Measurements from ENCODE around the gene DPH1.

The DPH1 gene

GRCh38 chr17:1989135-1989534 lies 40.8 kb upstream of the DPH1 start:
- H3K4me3 ChIP-seq (ENCODE audit: control insufficient read depth, low read depth, low read length): peak overlapping the region; percentile 30
- DNase-seq (ENCODE audit: low read depth): peak; percentile 98
- TF ChIP-seq, protein P1, sequence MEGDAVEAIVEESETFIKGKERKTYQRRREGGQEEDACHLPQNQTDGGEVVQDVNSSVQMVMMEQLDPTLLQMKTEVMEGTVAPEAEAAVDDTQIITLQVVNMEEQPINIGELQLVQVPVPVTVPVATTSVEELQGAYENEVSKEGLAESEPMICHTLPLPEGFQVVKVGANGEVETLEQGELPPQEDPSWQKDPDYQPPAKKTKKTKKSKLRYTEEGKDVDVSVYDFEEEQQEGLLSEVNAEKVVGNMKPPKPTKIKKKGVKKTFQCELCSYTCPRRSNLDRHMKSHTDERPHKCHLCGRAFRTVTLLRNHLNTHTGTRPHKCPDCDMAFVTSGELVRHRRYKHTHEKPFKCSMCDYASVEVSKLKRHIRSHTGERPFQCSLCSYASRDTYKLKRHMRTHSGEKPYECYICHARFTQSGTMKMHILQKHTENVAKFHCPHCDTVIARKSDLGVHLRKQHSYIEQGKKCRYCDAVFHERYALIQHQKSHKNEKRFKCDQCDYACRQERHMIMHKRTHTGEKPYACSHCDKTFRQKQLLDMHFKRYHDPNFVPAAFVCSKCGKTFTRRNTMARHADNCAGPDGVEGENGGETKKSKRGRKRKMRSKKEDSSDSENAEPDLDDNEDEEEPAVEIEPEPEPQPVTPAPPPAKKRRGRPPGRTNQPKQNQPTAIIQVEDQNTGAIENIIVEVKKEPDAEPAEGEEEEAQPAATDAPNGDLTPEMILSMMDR (conservative IDR thresholded peaks at IDR 0.05; ENCODE audit: control insufficient read depth, insufficient read depth, low read depth, low read length): no peak

- no peak overlapping the region for H3K4me3 ChIP-seq (ENCODE audit: control insufficient read depth, low read depth, low read length)
- TF ChIP-seq, protein P1 (conservative IDR thresholded peaks at IDR 0.05; ENCODE audit: control insufficient read depth, insufficient read depth, low read depth, low read length): no peak
- DNase-seq (ENCODE audit: low read depth): no peak
These were observed 37.4 kb upstream of the DPH1 start for GRCh38 chr17:1992541-1992940.

DNA sequence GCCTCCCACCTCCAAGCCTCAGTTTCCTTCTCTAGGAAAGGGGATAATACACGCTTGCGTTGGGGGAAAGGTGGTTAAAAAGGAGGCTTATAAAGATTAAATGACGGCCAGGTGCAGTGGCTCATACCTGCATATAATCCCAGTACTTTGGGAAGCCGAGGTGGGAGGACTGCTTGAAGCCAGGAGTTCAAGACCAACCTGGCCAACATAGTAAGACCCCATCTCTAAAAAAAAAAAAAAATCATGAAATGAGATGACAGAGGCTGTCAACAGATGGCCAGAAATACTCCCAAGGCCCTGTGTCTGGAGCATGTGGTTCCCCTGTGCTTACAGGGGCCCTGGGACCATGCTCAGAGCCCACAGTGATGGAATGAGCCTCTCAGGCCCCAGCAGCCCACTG lies 35.2 kb upstream of the DPH1 start:
- no peak for DNase-seq (ENCODE audit: low read depth)
- H3K4me3 ChIP-seq (ENCODE audit: control insufficient read depth, low read depth, low read length): no peak overlapping the region
- TF ChIP-seq, protein P1 (conservative IDR thresholded peaks at IDR 0.05; ENCODE audit: control insufficient read depth, insufficient read depth, low read depth, low read length): no peak

DNA sequence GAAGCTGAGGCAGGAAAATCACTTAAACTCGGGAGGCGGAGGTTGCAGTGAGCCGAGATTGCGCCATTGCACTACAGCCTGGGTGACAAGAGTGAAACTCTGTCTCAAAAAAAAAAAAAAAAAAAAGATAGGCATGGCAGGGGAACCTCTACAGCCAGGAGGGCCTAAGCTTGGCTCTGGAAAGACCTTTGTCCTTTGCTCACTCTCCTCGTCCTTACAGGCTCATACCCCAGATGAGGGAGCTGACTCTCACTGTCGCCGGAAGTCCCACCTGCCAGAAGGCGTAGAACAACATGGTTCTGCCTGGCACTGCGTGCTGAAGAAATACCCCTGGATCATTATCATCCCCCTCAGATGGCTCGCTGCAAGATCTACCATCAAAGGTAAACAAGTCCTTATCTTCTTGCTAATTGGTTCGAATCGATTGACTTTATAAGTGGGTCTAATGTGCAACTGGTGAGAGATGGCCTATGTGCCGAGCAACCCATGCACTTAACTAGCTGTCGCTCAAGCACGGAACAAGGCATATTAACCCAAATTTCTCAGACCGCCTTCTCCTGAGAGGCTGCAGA lies 34.5 kb upstream of the DPH1 start:
- DNase-seq (ENCODE audit: low read depth): no peak
- TF ChIP-seq, protein P1 (conservative IDR thresholded peaks at IDR 0.05; ENCODE audit: control insufficient read depth, insufficient read depth, low read depth, low read length): no peak
- H3K4me3 ChIP-seq (ENCODE audit: control insufficient read depth, low read depth, low read length): no peak overlapping the region

- TF ChIP-seq, protein P1 (conservative IDR thresholded peaks at IDR 0.05; ENCODE audit: control insufficient read depth, insufficient read depth, low read depth, low read length): no peak
- no peak for DNase-seq (ENCODE audit: low read depth)
- no peak overlapping the region for H3K4me3 ChIP-seq (ENCODE audit: control insufficient read depth, low read depth, low read length)
These were observed 33.8 kb upstream of the DPH1 start for GRCh38 chr17:1995907-1996799.

DNA sequence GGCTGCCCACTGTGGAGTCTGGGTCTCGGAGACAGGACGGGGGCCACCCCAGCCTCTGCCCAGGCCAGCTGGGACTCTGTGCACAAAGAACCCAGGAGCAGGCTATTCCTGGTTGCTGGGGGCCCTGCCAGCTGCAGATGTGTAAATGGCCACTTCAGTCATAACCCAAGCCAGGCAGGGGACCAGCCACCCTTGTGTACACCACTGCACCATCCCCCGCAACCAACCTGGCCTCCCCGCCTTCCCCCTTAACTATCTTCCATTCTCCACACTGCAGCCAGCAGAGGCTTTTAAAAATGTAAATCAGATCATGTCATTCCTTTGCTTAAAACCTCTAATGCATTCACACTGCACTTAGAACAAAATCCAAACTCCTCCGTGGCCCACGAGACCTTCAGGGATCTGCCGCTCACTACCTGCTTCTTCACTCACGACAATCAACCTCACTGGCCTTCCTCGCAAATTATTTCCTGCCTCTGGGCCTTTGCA lies 33.1 kb upstream of the DPH1 start:
- H3K4me3 ChIP-seq (ENCODE audit: control insufficient read depth, low read depth, low read length): no peak overlapping the region
- no peak for DNase-seq (ENCODE audit: low read depth)
- TF ChIP-seq, protein P1 (conservative IDR thresholded peaks at IDR 0.05; ENCODE audit: control insufficient read depth, insufficient read depth, low read depth, low read length): no peak
